ENCODE measurements around the gene MOCS1.
"Not testable (repeated sequence)": the region's sequence is repeated elsewhere in the genome, so short reads cannot be mapped to it uniquely, and the experiment has no call there.

Gene MOCS1

GRCh38 chr6:39934131-39934757, at the start of gene MOCS1:
TSS of gene MOCS1 (minus strand) at chr6:39934462. CDS start at chr6:39934417, 45 bp downstream.
- DNase-seq = no peak

DNA sequence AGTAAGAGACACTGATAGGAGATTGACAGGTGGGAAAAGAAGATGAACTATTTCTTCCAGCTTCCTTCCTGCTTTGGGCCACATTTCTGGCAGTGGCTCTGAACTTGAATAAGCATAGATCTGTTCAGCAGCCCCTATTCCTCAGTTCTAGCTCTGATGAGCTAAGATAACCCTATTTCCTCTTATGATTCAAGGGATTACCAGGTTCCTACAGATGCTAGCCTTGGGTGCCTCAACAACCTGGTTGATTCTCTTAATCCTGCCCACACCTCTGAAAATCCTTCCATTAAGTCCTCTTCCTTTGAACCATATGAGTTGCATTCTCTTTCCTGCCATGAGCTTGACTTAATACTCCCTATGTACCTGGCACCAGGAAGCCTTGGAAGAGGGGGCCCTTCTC, 49.8 kb upstream of the MOCS1 start:
- DNase-seq = no peak

GRCh38 chr6:39983193-39983592, 48.9 kb upstream of the MOCS1 start:
- no peak for DNase-seq

GRCh38 chr6:39982720-39983119, 48.5 kb upstream of the MOCS1 start:
- no peak for DNase-seq

- peak; percentile 5 for DNase-seq
Observed at GRCh38 chr6:39980839-39981580, 46.7 kb upstream of the MOCS1 start.

DNA sequence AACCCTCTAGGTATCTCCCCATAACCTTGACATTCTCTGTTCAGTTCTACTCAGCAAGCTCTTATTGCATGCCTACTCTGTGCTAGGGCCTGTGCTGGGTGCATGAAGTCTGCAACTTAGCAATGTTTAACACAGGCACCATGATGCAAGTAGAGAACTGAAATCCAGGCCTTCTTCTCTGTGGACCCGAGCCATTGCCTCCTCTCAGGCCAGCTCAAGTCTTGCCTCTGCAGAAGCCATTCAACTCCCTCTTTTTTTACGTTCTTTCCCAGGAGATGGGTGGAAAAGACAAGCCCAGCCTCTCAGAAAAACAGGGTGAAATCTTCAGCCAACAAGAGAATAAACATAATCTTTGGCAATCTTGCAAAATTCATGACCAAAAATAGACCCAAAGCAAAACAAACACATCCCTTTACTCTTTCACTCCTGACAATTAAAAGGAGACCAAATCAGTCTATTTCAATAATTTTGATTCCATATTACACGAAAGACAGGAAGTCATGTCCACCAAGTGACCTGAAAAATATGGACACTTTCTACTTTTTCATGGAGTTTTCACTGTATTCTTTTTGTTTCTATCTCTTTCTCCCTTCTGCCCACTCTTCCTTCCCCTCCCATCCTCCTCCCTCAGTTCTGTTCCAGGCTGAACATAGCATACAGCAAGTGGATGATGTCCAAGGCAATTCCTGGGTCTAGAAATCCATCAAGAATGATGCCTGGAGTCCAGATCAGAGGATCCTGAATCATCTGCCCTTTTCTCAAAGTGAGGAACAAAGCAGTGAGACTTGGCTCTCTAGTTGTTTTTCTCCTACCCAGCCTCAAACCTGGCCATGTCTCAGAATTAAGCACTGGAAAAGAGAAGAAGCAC, 45.4 kb upstream of the MOCS1 start:
- no peak for DNase-seq

- DNase-seq = no peak
Observed at GRCh38 chr6:39978240-39978639, 44.0 kb upstream of the MOCS1 start.

GRCh38 chr6:39973661-39974060, 39.4 kb upstream of the MOCS1 start:
- DNase-seq = no peak

- DNase-seq = not testable (repeated sequence)
Observed at GRCh38 chr6:39972717-39973116, 38.5 kb upstream of the MOCS1 start.

- not testable (repeated sequence) for DNase-seq
Observed at GRCh38 chr6:39971131-39971530, 36.9 kb upstream of the MOCS1 start.

GRCh38 chr6:39965751-39966150, 31.5 kb upstream of the MOCS1 start:
- no peak for DNase-seq

- DNase-seq = no peak
Observed at GRCh38 chr6:39964530-39964929, 30.3 kb upstream of the MOCS1 start.

DNA sequence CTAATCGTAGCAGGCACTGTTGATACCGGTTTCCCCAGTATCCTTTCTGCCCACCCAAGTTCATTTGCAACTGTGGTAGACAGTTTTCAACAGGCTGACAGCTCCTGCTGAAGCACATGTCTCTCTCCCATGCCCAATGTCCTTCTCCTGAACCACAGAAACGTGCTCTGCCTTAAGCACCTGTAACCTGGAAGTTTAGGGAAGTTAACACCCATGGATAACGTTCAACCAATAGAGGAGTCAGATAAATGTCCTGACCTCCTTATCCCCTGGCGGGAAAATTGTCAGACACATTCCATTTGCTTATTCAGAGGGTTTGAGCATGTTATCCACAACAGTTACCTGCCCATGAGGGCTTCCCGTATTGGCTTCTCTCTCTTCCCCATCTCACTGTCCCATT, 29.8 kb upstream of the MOCS1 start:
- no peak for DNase-seq

DNA sequence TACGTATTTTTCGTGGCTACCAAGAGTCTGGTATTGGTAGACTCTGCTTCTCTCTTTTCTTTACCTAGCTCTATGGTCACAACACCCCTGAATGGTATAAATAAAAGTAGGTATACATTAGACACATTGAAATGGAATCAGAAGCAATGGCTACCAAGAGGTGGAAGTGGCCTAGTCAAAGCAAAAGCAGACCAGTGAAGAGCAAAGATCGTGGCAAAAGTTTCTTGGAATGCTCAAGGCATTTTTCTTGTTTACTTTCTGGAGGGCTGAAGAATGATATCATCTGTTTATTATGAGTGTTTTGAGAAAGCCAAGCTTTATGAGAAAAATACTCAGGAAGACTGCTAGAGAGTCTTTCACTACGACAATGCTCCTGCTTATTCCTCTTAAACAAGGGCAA, 28.6 kb upstream of the MOCS1 start:
- DNase-seq = no peak

DNA sequence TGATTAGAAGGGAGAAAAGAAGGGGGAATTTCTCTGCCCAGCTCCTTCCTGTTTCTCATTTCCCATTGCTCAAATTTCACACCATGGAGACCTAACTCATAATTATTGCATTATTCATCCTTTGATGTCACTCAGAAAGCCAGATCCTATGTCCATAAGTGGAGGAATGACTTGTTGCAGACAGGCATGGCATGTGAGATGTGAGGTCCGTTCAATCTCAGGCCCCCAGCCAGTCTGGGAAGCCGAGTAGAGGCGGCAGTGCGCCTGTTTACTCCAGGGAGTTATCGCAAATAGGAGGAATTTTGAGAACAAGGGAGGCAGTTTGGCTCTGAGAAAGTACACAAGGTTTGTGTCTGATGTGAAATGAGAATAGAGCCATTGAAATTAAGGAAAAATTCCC, 26.9 kb upstream of the MOCS1 start:
- DNase-seq = no peak

- DNase-seq = no peak
Observed at GRCh38 chr6:39958947-39959346, 24.7 kb upstream of the MOCS1 start.

DNA sequence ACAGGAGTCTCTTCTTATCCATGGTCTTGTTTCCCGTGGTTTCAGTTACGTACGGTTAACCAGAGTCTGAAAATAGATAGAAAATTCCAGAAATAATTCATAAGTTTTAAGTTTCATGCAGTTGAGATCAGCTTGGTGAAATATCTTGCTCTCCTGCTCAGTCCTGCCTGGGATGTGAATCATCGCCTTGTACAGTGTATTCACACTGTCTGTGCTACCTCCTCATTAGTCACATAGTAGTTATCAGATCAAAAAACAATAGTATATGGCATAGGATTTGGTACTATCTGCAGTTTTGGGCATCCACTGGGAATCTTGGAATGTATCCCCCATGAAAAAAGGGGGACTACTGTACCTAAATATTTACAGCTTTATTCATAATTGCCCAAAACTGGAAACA, 22.7 kb upstream of the MOCS1 start:
- no peak for DNase-seq

- no peak for DNase-seq
Observed at GRCh38 chr6:39953076-39953618, 18.9 kb upstream of the MOCS1 start.

DNA sequence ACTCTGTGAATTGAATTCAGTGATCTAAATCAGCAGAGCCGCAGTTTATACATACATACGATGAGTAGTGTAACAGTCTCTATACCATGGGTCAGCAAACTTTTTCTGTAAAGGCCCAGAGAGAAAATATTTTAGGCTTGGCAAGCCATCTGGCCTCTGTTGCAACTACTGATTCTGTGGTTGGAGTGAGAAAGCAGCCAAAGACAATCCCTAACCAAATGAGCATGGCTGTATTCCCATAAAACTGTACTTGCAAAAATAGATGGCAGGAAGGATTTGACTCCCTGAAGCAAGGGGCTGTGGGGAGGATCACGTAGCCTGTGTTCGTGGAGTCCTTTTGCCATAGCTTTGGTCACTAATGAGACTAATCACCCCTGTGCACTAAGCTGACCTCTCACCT, 17.9 kb upstream of the MOCS1 start:
- DNase-seq = no peak

DNA sequence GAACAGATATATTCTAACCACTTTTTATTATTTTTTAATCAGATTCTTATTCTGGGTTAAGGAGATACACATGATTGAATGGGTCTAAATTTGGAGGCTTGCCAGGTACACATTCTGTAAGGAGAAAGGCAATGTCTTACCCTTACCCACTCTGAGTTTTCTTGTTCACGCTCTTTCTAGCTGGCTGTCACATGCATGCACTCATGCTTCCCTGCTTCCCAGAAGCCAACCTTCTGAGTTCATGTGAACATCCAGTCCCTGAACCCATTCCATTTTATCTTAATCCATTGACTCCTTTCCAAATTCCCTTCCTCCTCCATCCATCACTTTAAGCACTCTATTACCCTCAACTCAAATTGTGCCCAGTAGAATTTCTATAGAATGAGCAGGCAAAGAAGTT, 17.5 kb upstream of the MOCS1 start:
- no peak for DNase-seq

DNA sequence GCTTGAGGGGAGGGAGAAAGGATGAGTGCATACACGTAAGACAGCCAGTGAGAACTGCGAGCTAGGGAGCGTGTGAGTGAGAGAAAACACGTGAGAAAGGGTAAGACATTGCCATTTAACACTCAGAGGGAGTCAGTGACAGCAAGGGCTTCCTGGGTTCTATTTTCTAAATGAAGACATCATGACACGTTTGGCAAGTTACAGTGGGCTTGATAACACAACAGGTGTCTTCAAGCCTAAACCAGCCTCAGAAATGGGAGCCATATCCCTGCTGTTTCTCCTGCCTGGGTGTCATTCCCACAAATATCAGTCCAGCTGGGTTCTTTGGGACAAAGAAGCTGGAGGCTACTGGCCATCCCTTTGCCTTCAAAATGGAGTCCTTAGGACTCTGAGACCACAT, 16.9 kb upstream of the MOCS1 start:
- DNase-seq = no peak

DNA sequence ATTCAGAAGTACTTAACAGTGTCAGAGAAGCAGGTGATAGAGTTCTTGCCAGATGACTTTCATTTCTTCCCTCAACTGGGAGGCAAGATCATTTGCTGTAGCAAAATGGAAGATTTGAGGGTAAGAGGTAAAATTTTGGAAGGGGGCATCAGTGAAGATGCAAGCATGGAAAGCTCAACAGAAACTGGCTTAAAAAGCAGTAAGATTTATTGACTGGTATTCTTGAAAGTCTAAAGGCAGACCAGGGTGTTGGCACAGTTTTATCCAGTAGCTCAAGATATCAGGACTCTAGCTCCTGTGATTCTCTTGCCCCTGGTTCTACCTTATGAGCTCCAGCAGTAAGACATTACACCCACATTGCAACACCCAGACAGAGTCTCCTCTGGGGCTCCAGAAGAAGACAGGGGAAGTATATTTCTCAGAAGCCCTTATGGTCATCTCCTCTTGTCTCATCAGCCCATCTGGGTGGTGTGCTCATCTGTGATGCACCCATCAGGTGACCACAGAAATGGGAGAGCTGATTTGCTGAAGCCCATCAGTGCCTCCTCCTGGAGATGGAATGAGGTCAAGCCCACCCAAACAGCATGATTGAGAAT, 16.0 kb upstream of the MOCS1 start:
- no peak for DNase-seq

- no peak for DNase-seq
Observed at GRCh38 chr6:39948199-39948791, 14.0 kb upstream of the MOCS1 start.
